ENCODE measurements around the gene PDCD1LG2. TPM values are rescaled to one million over a fixed set of nuclear protein-coding genes. Genes with fewer than 3 reads are reported as not detected.

PDCD1LG2 gene
- total RNA-seq, 1 experiment from 2014 or later, result not detected

DNA sequence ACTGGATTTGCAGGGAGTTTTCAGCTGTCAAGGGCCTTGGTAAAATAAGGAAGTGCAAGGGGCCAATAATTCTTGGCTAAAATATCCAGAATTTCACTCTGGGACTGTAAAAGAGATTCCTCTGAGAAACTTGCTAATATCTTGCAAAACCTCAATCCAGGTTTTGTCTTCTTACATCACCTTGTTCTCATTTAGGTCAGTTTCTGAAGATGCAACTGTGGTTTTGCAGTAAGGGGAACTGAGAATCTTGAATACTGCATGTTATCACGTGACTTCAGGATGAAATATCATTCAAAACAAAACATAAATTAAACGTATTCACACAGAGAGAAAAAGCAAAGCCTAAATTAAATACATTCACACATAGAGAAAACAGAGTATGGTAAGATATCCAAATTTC lies 83.6 kb downstream of the PDCD1LG2 start:
- no peaks in the 10 kb centered on the region for H4K20me1 ChIP-seq (ENCODE audit: control insufficient read depth, insufficient read depth, insufficient read length)
- no peak overlapping the region for H3K18ac ChIP-seq (ENCODE audit: insufficient read length, low read depth, low read length)
- Mint-ChIP-seq H3K36me3 (ENCODE audit: insufficient read depth in 1 of 3, low read depth in 3 of 3) (no peaks in the 10 kb centered on the region), H3K27me3 (ENCODE audit: low read depth) (no peaks in the 10 kb centered on the region; the same call in 1 of the 2 replicates), H3K27ac (no peak overlapping the region), H3K4me3 (no peak overlapping the region), H3K9me3 (no peaks in the 10 kb centered on the region), H3K4me1 (peaks cover 6 to 7% of the 10 kb centered on the region in 2 experiments; a peak in 3 of 4 replicates)
- H3K14ac ChIP-seq (ENCODE audit: insufficient read depth, low read length), result no peak overlapping the region
- H2AFZ ChIP-seq (ENCODE audit: low read length), result no peak overlapping the region
- no peaks in the 10 kb centered on the region for H3K79me1 ChIP-seq (ENCODE audit: insufficient read depth, low read depth, low read length, poor library complexity, severe bottlenecking)
- H3K4me2 ChIP-seq (ENCODE audit: insufficient read depth, insufficient read length, low read length), result no peak overlapping the region
- WGBS (ENCODE audit: extremely low coverage, insufficient read length, low lambda C conversion rate), result no CpG with 5 or more reads among the region's 2 CpGs
- TF ChIP-seq, protein P1, sequence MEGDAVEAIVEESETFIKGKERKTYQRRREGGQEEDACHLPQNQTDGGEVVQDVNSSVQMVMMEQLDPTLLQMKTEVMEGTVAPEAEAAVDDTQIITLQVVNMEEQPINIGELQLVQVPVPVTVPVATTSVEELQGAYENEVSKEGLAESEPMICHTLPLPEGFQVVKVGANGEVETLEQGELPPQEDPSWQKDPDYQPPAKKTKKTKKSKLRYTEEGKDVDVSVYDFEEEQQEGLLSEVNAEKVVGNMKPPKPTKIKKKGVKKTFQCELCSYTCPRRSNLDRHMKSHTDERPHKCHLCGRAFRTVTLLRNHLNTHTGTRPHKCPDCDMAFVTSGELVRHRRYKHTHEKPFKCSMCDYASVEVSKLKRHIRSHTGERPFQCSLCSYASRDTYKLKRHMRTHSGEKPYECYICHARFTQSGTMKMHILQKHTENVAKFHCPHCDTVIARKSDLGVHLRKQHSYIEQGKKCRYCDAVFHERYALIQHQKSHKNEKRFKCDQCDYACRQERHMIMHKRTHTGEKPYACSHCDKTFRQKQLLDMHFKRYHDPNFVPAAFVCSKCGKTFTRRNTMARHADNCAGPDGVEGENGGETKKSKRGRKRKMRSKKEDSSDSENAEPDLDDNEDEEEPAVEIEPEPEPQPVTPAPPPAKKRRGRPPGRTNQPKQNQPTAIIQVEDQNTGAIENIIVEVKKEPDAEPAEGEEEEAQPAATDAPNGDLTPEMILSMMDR (conservative IDR thresholded peaks at IDR 0.05), result no peak
- H4K91ac ChIP-seq (ENCODE audit: insufficient read length, low read depth, low read length), result no peak overlapping the region
- H3K27me3 ChIP-seq (ENCODE audit: insufficient read depth, low read length), result no peaks in the 10 kb centered on the region
- H4K8ac ChIP-seq (replicated peaks; ENCODE audit: insufficient read length, low read depth, low read length), result no peak overlapping the region
- H3K4ac ChIP-seq (ENCODE audit: low read depth, low read length), result no peak overlapping the region
- no peaks in the 10 kb centered on the region for H3K23me2 ChIP-seq (ENCODE audit: insufficient read length, low read depth, low read length, poor library complexity, severe bottlenecking)
- H3K23ac ChIP-seq (ENCODE audit: insufficient read length, low read depth, low read length), result no peak overlapping the region
- no peaks in the 10 kb centered on the region for H3K79me2 ChIP-seq (ENCODE audit: insufficient read depth, low read length)
- H3K27ac ChIP-seq (ENCODE audit: insufficient read length, low read depth, low read length), result no peak overlapping the region
- H3K4me1 ChIP-seq (ENCODE audit: insufficient read depth, low read length), result no peaks in the 10 kb centered on the region
- H3K9ac ChIP-seq (ENCODE audit: extremely low read depth, insufficient read length, low read length), result no peak overlapping the region
- no peak overlapping the region for H4K5ac ChIP-seq (ENCODE audit: insufficient read length, low read depth, low read length)
- H2BK20ac ChIP-seq (ENCODE audit: low read depth, low read length, poor library complexity, severe bottlenecking), result no peak overlapping the region
- no peak overlapping the region for H3T11ph ChIP-seq (ENCODE audit: low read length)
- no peak overlapping the region for H2BK120ac ChIP-seq (ENCODE audit: low read depth, low read length, poor library complexity, severe bottlenecking)
- H2BK12ac ChIP-seq (ENCODE audit: insufficient read length, low read depth, low read length), result no peak overlapping the region
- H2BK15ac ChIP-seq (ENCODE audit: low read depth, low read length), result no peak overlapping the region
- H2BK5ac ChIP-seq (ENCODE audit: insufficient read length, low read length), result no peak overlapping the region
- no peak overlapping the region for H3K56ac ChIP-seq (ENCODE audit: insufficient read length, low read depth, low read length)
- no peak for DNase-seq
- no peaks in the 10 kb centered on the region for H3K9me3 ChIP-seq (ENCODE audit: control insufficient read depth, low read depth, low read length)
- H2AK5ac ChIP-seq (ENCODE audit: insufficient read length, low read length), result no peak overlapping the region
